Heart left ventricle (tissue), 13 donors: ENCODE results near the gene CEP89.

Source experiments
- POLR2A ChIP-seq, 2 donors: fragments of 450-650 bp; IDR thresholded peaks; one replicate each; pipeline ENCODE4 v1.6.1; 2017; ENCODE audit warnings: antibody characterized with exemption in 2 of 2, mild to moderate bottlenecking in 2 of 2, moderate library complexity in 2 of 2
- TF ChIP-seq, protein P1 (sequence below), 12 donors: fragments of 200-600 bp; sonication (generic) in 4 of 12; IDR thresholded peaks; one replicate each; pipeline versions ENCODE4 v1.5.0 to v1.8.0; 2018 to 2022; ENCODE audit warnings: antibody characterized with exemption in 12 of 12, mild to moderate bottlenecking in 5 of 12
- donor health status: ischemic (EF 13 %, LVEDD 7.1; RV severe dilation, severe dysfunction).
- donor health status: DM: no; HTN: yes; CAD: no.
- donor health status: DM: no; HTN: no; CAD: no.
- donor health status: ischemic (EF 25% LVEDD 6.9; RV normal size, moderate dysfunction).
- donor health status: ischemic (EF 25% LVEDD 5.7; RV mildly dilated, moderate dysfunction).
- donor health status: ischemic (EF 35%, LVEDD 5.7; RV mildly dilated, moderate dysfunction).
- donor health status: nonischemic (EF 11% LVEDD 7.7; RV severe dilation, severe dysfunction).
- donor health status: DM: yes; HTN: yes; CAD: no.
- donor health status: PGD.
- donor health status: ischemic (EF 29% LVEDD 5.4; RV normal size, mild dysfunction).
- donor health status: nonischemic (EF 23%, LVEDD 6.1; RV moderate dilation, normal function).

DNA sequence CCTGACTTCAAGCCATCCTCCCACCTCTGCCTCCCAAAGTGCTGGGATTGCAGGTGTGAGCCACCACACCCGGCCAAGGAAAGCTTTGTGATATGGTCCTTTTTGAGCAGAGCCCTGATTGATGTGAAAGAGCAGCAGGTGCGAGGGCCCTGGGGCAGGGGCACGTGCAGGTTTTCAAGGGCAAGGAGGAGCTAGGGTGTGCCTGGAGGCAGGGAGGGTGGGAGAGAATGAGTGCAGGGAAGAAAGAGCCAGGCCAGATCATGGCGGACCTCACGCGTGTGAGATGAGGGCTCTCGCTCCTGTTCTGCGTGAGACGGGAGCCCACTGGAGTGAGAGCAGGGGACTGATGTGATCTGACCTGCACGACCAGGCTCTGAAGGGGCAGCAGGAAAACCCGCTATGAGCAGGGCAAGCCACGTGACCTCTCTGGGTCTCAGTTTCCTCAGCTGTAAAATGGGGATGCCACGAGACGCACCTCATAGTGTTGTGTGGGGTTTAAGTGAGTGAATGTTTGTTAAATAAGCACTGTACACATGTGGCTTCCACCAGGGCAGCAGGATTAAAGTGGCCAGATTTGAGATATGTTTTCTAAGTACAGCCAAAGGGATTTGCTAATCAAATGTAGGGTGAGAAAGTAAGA is 26.1 kb upstream of the CEP89 start:
- TF ChIP-seq, protein P1, sequence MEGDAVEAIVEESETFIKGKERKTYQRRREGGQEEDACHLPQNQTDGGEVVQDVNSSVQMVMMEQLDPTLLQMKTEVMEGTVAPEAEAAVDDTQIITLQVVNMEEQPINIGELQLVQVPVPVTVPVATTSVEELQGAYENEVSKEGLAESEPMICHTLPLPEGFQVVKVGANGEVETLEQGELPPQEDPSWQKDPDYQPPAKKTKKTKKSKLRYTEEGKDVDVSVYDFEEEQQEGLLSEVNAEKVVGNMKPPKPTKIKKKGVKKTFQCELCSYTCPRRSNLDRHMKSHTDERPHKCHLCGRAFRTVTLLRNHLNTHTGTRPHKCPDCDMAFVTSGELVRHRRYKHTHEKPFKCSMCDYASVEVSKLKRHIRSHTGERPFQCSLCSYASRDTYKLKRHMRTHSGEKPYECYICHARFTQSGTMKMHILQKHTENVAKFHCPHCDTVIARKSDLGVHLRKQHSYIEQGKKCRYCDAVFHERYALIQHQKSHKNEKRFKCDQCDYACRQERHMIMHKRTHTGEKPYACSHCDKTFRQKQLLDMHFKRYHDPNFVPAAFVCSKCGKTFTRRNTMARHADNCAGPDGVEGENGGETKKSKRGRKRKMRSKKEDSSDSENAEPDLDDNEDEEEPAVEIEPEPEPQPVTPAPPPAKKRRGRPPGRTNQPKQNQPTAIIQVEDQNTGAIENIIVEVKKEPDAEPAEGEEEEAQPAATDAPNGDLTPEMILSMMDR (IDR thresholded peaks at IDR 0.05), result no peak
- TF ChIP-seq POLR2A (IDR thresholded peaks at IDR 0.05), result no peak
